Fibroblast of gingiva (primary cell): ENCODE results near the gene COPE.
"Not testable (repeated sequence)": the region's sequence is repeated elsewhere in the genome, so short reads cannot be mapped to it uniquely, and the experiment has no call there.

Experiments
- DNase-seq: peaks from one replicate; pipeline ENCODE4 v3.0.0-alpha.2; 2011; ENCODE audit warnings: low read depth

COPE gene

DNA sequence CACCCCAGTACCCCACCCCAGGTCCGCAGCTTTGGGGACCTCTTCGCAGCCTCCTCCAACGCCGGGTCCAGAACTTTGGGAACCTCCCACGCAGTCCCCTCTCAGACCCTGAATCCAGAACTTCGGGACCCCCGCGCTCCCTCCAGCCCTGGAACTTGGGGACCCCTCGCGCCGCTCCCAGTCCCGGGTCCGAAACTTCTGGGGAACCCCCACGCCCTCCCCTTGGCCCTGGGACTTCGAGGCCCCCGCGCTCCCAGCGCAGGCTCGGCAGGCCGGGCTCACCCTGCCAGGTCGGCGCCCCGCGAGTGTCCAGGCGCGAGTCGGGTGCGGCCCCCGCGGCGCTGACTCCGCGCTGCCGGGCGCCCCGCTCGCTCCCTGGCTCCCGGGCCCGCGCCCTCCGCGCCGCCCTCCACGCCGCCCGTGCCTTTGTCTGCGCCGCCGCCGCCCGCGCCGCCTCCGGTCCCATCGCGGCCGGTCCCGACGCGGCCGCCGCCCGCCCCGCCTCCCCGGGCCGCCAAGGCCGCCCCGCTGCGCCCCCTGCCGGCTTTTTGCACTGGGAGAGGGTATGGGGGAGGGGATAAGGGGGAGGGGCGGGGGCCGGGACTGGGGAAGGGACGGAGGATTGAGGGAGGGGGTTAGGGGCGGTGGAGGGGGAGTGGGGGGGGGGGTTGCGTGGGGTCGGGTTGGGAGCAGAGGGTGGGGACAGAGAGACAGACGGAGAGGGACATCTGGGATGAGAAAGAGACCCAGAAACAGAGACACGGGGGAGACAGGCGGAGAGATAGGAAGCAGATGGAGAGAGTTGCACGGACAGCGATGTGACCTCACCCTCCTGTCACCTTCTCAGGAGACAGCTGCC, 21.8 kb upstream of the COPE start, which contains the start of gene HOMER3:
TSS of gene HOMER3 (minus strand) at position 449 of the 859 bp plus-strand sequence. CDS start 2,235 bp downstream, outside the sequence.
- peak; percentile 44 for DNase-seq

DNA sequence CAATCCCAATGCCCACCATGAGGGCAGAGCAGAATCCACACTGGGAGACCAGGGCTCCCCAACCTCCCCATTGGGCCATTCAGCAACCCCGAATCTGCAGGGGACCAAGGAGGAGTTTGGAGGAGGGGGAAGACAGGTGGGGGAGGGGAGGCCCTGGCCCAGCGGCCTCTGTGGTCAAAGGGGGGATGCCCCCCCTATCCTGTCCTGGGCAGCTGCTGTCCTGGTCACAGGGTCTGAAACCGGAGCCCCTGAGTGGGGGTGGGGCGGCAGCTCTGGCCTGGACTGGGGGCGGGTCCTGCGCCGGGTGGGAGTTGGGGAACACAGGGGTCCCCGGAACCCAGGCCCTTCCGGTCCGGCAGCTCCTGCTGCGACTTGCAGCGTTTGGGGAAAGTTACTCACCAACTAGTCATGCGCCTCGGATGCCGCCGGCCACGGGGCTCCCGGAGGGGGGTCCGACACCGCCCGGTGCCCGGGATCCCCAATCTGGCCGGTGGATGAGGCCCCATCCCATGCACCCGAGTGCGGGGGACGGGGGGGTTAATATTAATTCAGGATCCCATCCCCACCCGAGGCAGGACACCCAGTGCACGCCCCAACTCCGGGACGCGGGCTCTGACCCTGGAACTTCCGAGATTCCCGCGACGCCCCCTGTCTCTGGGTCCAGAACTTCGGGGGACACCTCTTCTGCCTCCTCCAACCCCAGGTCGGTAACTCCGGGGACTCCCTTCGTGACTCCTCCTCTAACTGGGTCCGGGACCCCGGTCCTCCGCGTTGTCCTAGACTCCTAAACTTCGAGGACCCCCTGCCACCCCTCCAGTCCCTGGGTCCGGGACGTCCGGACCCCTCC, 21.0 kb upstream of the COPE start:
- peak; percentile 69 for DNase-seq

DNA sequence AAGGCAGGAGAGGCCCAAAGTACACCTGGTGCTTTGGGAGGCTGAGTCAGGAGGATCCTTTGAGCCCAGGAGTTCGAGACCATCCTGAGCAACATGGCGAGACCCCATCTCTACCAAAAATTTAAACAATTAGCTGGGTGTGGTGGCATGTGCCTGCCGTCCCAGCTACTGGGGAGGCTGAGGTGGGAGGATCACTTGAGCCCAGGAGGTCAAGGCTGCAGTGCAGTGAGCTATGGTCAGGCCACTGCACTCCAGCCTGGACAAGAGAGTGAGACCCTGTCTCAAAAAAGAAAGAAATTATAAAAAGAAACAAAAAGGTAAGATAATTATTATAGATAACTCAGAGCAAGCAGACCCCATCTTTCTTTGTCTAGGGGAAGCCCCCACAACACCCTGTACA, 20.0 kb upstream of the COPE start:
- no peak for DNase-seq

DNA sequence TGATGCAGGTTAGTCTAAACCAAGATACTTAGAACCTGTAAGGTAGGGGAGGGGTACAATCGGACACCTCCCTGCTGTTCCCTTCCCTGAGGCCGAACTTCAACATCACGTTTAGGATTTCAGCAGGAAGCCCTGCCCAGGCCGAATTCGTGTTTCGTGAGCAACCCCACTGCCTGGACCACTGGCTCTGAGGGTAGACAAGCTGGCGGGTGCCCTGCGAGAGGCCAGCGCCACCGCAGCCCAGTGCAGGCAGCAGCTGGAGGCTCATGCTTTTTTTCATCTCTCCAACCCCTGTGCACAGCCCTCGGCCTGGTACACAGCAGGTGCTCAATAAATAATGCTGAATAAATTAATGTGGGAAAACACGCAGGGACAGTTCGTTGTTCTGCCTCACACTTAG, 14.1 kb upstream of the COPE start:
- no peak for DNase-seq

DNA sequence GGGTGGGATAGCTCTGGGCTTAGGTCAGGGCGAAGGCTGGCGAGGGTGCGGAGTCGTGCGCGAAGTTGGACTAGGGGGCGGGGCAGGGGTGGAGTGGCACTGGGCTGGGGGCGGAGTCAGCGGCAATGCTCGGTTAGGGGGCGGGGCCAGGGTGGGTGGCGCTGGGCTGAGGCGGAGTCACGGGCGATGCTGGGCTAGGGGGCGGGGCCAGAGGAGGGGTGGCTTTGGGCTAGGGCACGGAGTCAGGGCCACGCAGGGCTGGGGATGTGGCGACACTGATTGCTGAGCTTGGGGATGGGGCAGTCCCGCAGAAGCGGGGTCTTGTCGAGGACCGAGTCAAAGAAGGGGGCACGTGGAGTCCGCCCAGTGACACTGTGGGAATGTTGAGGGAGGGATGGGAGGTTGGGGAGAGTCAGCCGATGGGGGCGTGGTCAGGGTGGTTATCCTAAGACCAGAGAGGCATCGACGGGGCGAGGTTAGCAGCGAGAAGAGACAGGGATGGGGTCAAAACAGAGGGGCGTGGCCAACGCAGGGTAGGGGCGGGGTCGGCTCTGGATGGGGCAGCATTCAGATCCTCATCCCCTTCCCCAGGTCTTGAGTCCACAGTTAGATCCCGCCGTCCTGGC, 13.1 kb upstream of the COPE start:
- DNase-seq: peak; percentile 67

DNA sequence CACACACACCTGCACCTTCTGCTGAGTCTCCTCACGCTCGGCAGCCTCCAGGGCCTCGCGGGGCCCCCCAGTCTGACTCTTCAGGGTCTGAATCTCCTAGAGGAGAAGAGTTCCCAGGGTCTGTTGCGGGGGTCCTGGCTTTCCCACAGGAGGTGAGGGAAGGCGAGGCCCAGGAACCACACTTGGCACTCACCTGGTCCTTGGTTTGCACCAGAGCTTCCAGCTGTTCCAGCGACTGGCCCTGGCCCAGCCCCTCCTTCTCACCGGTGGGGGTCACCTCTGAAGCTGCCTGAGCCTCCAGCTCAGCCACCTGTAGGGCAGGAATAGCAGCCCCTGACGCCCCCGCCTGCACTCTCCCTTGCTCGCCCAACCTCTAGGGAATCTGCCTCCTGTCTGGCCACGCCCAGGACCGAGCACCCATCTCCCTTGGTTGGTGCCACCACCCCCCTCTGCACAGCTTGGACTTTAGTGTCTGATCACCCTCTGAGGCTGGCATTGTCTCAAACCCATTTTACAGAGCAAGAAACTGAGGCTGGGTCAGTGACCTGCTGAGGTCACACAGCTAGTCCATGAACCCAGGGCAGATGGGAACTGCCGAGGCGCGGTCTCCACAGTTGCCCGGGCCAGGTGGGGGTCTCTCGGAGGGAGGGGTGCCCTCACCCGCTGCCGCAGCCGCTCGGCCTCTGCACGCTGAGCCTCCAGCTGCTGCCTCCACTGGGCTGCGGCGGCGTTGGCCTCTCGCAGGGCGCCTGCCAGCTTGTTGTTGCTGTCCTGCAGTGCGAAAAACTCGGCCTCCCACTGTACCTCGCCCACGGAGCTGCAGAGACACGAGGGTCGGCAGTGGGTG, 12.4 kb upstream of the COPE start:
- no peak for DNase-seq

DNA sequence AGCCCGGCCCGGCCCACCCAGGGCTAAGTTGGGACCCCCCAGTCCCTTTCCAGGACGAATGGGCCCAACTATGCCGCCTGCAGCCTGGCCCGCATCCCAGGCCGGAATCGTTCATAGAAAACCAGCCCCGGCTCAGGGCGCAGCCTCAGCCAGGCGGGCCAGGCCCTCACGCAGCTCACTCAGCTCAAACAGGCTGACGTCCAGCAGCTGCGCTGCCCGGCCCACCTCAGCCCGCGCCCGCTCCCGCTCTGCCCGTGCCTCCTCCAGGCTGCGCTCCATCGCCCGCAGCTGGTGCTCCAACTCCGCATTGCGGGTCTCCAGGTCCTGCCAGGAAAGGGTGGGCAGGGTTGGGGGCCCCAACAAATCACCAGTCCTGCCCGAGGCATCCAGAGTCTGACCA, 10.1 kb upstream of the COPE start:
- DNase-seq: no peak

DNA sequence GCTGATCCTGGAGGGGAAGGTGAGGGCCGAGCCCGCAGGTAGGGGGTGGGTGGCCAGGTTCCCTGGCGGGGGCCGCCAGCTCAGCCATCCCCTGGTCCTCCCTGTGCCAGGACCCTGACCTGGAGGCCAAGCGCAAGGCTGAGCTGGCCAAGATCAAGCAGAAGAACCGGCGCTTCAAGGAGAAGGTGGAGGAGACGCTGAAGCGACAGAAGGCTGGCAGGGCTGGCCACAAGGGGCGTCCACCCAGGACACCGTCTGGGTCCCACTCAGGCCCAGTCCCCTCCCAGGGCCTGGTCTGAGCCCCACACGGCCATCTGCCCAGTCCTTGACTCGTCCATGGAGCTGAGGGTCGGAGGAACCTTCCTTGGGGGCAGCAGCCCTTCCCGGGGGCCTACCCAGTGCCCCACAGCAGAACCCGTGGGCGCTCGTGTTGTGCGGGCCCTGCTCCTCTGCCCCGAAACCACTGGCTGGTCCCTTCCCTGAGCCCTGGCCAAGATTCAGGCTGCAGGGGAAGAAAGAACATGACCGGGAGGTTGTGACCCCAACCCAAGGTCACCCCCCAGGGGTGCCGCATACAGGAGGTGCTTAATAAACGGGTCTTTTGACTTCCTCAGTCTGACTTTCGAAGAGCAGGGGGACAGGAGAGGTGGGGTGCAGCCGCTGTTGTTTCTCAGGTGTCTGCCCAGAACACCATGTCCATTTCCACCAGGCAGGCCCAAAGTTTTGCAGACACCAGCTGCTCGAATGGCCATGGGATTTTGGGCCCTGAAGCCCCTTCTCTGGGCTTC, 9.0 kb upstream of the COPE start:
- no peak for DNase-seq

DNA sequence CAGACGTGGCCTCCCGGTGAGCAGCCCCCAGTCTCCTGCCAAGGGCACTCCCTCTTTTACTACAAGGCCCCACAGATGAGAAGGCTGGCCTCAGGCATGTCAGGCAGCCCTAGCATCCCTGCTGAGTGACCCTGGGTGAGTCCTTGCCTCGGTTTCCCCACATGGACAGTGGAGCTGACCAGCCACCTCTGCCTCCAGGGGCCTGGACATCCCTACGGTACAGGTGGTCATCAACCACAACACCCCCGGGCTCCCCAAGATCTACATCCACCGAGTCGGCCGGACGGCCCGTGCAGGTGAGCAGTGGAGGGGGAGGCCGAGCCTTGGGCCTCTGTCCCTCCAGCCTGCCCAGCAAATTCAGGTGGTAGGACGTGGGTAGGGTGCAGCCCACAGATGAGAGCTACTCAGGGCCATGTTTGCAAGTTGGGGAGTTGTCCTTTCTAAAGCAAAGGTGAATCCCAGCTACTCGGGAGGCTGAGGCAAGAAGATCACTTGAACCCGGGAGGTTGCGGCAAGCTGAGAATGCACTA, 5.6 kb upstream of the COPE start:
- no peak for DNase-seq

DNA sequence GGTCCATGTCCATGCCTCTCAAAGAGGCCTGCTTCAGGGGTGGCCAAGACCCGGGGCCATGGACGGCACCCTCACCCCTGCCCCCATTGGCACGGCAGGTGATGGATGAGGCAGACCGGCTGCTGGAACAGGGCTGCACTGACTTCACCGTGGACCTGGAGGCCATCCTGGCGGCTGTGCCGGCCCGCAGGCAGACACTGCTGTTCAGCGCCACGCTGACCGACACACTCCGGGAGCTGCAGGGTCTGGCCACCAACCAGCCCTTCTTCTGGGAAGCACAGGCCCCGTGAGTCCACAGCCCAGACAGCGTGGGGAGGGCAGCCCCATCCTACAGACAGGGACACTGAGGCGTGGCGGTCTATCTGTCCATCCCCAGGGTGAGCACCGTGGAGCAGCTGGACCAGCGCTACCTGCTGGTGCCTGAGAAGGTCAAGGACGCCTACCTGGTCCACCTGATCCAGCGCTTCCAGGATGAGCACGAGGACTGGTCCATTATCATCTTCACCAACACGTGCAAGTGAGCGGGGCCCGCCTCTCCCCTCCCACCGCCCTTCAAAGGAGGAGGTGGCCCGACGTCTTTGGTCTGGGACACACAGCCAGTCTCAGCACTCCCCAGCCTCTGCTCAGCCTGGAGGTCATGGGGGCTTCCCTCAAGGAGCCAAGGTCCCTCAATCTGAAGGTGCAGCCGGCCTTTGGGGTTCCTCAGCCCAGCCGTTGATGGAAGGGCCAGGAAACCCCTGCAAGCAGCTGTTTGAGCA, 3.2 kb upstream of the COPE start:
- DNase-seq: no peak

DNA sequence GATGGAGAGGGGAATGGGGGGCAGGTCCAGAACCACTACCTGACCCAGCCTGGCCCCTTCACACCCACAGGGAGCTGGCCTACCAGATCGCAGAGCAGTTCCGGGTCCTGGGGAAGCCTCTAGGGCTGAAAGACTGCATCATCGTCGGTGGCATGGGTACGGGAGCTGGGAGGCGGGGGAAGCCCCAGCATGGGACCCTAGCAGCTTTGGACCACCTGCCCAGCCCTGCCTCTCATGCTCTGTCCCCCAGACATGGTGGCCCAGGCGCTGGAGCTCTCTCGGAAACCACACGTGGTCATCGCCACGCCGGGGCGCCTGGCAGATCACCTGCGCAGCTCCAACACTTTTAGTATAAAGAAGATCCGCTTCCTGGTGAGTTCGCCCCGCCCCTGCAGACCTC, 2.4 kb upstream of the COPE start:
- no peak for DNase-seq

DNA sequence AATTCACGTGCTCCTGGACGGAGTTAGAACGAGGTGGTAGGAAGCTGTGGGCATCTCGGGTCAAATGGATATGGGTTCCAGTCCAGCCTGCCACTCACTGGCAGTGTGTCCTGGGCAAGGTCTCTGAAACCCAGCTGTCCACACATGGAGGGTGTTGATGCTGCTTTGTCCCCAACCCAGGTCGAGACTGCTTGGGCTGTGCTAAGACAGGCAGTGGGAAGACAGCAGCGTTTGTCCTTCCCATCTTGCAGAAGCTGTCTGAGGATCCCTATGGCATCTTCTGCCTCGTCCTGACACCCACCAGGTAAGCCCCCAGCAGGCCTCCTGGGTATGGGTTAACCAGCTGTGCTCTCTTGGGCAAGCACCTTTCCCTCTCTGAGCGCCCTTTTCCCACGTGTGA, 1.2 kb upstream of the COPE start:
- no peak for DNase-seq

DNA sequence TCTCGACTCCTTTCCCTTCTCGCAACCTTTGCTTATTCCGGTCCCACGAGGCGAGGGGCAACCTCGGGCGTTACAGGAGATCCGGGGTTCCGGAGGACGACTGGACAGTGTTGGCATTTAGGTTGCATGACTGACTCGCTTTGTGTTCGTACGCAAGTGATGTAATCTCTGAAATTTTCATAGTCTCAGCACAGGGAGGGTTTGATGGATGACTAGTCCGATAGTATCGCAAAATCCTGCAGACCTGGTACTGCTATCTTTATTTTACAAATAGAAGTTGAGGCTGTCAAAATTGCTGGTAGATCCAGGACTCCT, 670 bp upstream of the COPE start:
- DNase-seq: no peak

DNA sequence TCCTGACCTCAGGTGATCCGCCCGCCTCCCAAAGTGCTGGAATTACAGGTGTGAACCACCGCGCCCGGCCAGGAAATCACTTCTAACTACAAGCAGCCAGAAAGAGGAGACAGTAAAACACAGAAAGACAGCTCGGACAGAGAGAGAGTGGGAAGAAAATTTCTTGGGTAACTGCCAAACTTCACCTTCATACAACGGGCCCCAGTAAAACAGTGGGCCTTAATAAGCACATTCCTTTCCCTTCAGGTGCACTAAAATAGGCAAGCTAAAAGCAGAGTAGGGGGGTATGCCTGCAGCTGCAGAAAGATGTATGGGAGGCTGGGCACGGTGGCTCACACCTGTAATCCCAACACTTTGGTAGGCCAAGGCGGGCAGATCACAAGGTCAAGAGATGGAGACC, 1.6 kb downstream of the COPE start:
- DNase-seq: not testable (repeated sequence)

DNA sequence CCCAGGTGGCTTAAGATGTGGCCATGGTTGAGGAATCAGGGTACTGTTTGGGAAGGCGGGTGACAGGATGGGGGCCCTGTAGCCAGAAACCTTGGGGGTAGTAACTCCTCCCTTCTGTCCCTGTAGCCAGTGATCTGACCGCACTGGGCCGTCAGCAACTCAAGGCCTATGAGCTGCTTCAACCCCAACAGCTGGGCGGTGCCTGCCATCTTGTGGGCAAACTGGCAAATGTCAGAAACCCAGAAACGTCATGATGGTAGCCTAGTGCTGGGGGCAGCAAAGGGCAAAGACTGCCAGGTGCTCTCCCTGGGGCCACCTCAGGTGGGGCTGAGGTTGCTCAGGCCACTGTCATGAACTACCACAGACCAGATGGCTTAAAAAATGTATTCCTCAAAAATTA, 3.5 kb downstream of the COPE start:
- DNase-seq: peak; percentile 51

DNA sequence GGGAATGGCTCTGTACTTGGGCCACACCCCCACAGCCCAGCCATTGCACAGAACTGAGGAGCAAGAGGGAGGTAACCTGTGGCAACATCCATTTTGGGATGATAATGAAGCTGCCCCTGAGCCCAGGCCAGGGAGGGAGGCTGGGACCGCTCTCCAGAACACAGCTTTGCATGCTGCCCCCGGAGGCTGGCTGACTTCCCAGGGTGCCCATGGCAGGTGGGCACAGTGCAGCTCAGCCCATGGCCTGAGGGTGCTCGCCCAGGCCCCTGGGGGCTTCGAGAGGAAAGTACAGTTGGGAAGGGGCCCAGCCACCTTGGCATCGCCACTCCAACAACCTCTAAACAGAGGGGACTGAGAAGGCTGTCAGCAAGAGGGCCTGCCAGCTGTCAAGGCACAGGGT, 5.7 kb downstream of the COPE start:
- DNase-seq: no peak

DNA sequence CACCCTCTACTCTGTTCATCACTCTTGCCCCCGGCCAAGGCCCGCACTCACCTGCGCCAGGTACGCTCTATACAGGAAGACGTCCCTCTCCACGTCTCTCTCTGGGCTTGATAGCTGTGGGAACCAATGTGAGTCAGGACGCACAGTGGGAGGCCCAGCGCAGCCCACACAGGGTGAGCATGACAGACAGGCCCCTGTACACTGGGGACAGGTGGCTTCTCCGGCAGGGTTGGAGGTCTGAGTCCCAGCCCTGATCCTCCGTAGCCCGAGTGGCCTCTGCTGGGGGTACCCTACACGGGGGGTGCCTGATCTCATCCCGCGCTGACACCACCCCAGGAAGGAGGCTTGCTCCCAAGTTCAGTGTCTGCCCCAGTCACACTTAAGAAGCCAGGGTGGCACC, 6.3 kb downstream of the COPE start:
- DNase-seq: no peak

DNA sequence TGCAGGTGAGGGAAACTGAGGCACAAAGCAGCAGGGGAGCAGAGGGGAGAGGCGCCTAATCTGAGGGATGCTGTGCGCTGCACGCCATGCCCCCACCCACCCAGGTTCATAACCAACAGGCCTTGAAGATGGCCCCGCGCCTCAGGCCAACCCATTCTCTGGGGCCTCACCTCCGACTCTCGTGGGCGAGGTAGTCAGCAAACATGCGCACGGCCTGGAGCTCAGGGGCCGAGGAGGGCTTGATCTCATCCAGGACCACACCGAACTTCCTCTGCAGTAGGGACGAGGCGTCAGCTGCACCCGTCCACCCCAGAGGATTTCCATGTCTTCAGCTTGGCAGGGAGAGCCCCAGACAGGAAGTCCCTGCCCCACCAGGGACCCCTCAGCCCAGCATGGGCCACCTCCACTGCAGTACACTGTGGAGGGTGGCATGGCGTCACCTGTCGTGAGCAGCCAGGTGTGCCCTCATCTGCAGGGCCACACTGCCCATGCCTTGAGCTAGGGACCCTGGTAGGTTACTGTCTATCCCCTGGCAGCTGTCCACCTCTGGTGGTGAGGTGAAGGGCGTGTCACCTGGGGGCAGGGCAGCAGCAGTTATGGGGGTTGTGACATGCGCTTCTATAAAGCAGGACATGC, 8.3 kb downstream of the COPE start:
- DNase-seq: no peak

DNA sequence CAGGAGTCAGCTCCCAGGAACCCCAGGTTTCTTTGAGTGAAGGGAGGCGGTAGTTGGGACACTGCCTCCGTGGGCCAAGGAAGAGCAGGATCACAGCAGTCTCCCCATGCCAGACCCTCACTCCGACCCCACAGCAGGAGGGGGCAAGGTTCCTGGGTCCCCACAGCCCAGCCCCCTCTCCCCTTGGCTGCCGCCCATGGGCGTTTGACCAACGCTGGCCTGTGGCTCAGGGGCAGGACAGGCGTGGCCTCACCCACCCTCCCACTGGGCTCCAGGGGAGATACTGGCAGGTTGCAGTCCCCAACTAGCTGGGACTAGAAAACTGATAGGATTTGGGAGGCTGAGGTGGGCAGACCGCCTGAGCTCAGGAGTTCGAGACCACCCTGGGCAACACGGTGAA, 9.2 kb downstream of the COPE start:
- no peak for DNase-seq
